Common myeloid progenitor, CD34-positive (primary cell): Measurements from ENCODE around the gene COMT.

Source experiments
- CTCF ChIA-PET: fragments of 350-600 bp; sonication (Branson Sonifier 250); formaldehyde crosslinking; loops from one replicate; lab custom pipeline; 2021; ENCODE audit warnings: antibody characterized with exemption; lab: Charles Lee
- POLR2A ChIA-PET: fragments of 350-600 bp; sonication (Branson Sonifier 250); formaldehyde crosslinking; loops from one replicate; lab custom pipeline; 2021; ENCODE audit warnings: antibody characterized with exemption; lab: Charles Lee
- DNase-seq, 3 donors: peaks; one replicate each; pipeline versions ENCODE4 v3.0.0 to v3.0.0-alpha.2; 2013
- H3K27ac ChIP-seq, 2 experiments: 1 replicate in 1 of 2; 2 replicates in 1 of 2; pipeline ENCODE4 v1.7.0; 2013; ENCODE audit warnings: inconsistent platforms in 2 of 2, low read length in 2 of 2, mild to moderate bottlenecking in 2 of 2, low read depth in 1 of 2, moderate library complexity in 1 of 2; ENCODE audit not compliant: severe bottlenecking in 2 of 2, insufficient read depth in 1 of 2, poor library complexity in 1 of 2
- H3K27me3 ChIP-seq, 5 experiments: replicated peaks in 2 of 5; 1 replicate in 3 of 5; 2 replicates in 2 of 5; pipeline versions ENCODE4 v1.6.1 to v1.7.0; 2013; ENCODE audit warnings: low read length in 4 of 5, mild to moderate bottlenecking in 2 of 5, moderate library complexity in 2 of 5, inconsistent platforms in 1 of 5; ENCODE audit not compliant: insufficient read depth in 5 of 5, control insufficient read depth in 4 of 5
- H3K36me3 ChIP-seq, 4 experiments: 1 replicate in 2 of 4; 2 replicates in 2 of 4; pipeline versions ENCODE4 v1.6.1 to v1.7.0; 2013; ENCODE audit warnings: low read length in 3 of 4, control low read depth in 1 of 4, mild to moderate bottlenecking in 1 of 4; ENCODE audit not compliant: control insufficient read depth in 4 of 4, insufficient read depth in 4 of 4
- H3K4me1 ChIP-seq, 4 experiments: 1 replicate in 3 of 4; 2 replicates in 1 of 4; pipeline versions ENCODE4 v1.6.1 to v1.7.1; 2013; ENCODE audit warnings: low read length in 3 of 4, mild to moderate bottlenecking in 3 of 4, control low read depth in 1 of 4, inconsistent platforms in 1 of 4, moderate library complexity in 1 of 4; ENCODE audit not compliant: control insufficient read depth in 4 of 4, insufficient read depth in 4 of 4; ENCODE audit errors: control extremely low read depth in 1 of 4
- H3K4me3 ChIP-seq, 7 experiments: 1 replicate in 4 of 7; 2 replicates in 3 of 7; pipeline versions ENCODE4 v1.5.1 to v1.7.0; 2013; ENCODE audit warnings: mild to moderate bottlenecking in 7 of 7, low read length in 6 of 7, moderate library complexity in 6 of 7, inconsistent platforms in 2 of 7, low read depth in 2 of 7, control low read depth in 1 of 7; ENCODE audit not compliant: insufficient read depth in 4 of 7, control insufficient read depth in 1 of 7; ENCODE audit errors: extremely low read depth in 1 of 7
- H3K9me3 ChIP-seq, 5 experiments: 1 replicate in 4 of 5; 2 replicates in 1 of 5; pipeline versions ENCODE4 v1.6.1 to v1.7.1; 2013; ENCODE audit warnings: low read length in 4 of 5, mild to moderate bottlenecking in 2 of 5, inconsistent platforms in 1 of 5, low read depth in 1 of 5, moderate library complexity in 1 of 5; ENCODE audit not compliant: control insufficient read depth in 4 of 5, insufficient read depth in 2 of 5; ENCODE audit errors: control extremely low read depth in 1 of 5
- WGBS: methylation state at CpG from one replicate; pipeline ENCODE4 v1.1.5; 2013; ENCODE audit not compliant: insufficient coverage; 5-methylcytosine and 5-hydroxymethylcytosine counted together

The COMT gene

DNA sequence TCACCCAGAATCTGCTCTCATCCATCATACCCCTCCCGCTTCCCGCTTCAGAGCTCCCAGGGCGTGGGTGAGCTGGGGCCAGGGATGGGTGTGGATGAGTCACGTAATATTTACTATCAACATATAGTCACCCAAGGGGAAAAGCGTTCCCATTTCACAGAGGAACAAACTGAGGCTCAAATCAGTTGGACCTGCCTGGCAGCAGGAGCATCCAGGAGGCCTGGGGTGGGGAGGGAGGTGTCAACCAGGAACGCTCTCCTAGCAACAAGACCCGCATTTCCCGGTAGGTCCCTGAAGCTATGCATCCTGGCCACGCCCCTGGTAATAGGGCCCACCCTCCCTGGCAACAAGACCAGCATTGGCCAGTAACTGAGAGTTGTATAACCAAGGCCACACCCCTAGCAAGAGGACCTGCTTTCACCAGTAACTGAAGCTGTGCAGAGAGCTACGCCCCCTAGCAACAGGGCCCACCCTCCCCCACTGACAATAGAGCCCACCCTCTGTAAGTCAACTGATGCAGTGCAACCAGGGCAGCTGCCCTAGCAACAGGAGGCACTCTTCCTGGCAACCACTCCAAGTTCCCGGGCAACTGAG, 32.8 kb downstream of the COMT start:
- Histone ChIP-seq H3K4me3 (peak overlapping the region in 1 of 7 experiments; percentile 39), H3K36me3 (peaks cover under 1 to 45% (median 14%) of the 10 kb centered on the region in 4 experiments), H3K9me3 (no peaks in the 10 kb centered on the region), H3K27ac (peak overlapping the region; percentile 77 to 85), H3K4me1 (peaks cover 0 to 63% (median 50%) of the 10 kb centered on the region in 4 experiments), H3K27me3 (no peaks in the 10 kb centered on the region)
- peak; percentile 85 to 96 (median 94) for DNase-seq
- POLR2A ChIA-PET: interaction anchor here (0.8 to 1.9 kb wide), 4 partner anchors 27 to 44 kb away, joined by 3 to 8 read pairs (median 3); no protein-coding TSS in a partner anchor
- 24% methylated on average over 6 of the region's 11 CpGs for WGBS
- CTCF ChIA-PET: interaction anchor here (1.4 to 15.9 kb wide), 6 partner anchors 11 to 50 kb away, joined by 3 to 384 read pairs (median 8); no protein-coding TSS in a partner anchor

DNA sequence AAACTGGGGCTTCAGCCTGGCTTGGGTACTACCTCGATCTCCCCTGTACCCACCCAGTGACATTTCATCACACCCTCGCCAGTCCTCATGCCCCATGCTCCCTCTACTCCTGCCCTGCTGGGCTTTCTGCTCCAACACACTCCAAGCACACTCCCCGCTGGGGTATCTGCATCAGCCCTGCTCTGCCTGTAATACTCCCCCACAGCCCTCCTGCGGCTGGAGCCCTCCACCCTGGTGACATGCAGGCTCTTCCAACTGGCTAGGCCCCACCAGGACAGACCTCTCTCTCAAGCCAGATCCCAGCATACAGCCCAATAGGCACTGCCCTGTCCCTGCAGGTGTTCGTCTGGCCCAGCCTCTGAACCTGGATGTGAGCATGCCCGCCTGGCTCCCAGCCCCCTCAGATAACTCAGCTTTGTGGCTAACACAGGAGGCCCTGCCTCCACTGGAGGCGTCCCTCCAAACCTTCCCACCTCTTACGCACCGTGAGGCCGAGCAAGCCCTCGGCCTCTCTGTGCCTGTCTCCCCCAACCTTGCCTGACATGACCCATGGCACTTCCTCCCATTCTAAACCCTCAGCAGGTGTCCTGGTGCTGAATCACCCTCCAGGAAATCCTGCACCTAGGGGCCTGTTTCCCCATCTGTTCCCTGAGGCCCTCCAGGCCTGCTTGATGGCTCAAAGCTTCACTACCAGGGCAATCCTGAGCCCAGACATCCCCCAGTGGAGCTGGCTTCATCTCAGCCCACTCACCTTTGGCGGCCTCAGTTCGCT, 33.5 kb downstream of the COMT start:
- no peaks in the 10 kb centered on the region for H3K27me3 ChIP-seq
- peak; percentile 85 to 97 (median 96) for DNase-seq
- no peaks in the 10 kb centered on the region for H3K9me3 ChIP-seq
- H3K4me1 ChIP-seq: peaks cover 0 to 63% (median 50%) of the 10 kb centered on the region in 4 experiments
- H3K27ac ChIP-seq: peak overlapping the region; percentile 77 to 85
- H3K36me3 ChIP-seq: peaks cover 0 to 46% (median 13%) of the 10 kb centered on the region in 4 experiments
- ChIA-PET POLR2A (interaction anchor here (0.6 to 1.9 kb wide), 6 partner anchors 11 to 43 kb away, joined by 3 to 8 read pairs (median 3); no protein-coding TSS in a partner anchor), CTCF (interaction anchor here (1.2 to 15.9 kb wide), 7 partner anchors 10 to 49 kb away, joined by 3 to 384 read pairs (median 6); no protein-coding TSS in a partner anchor)
- peak overlapping the region in 4 of 7 experiments; percentile 2 to 39 (median 32) for H3K4me3 ChIP-seq
- WGBS: 17% methylated on average over 11 of the region's 13 CpGs

DNA sequence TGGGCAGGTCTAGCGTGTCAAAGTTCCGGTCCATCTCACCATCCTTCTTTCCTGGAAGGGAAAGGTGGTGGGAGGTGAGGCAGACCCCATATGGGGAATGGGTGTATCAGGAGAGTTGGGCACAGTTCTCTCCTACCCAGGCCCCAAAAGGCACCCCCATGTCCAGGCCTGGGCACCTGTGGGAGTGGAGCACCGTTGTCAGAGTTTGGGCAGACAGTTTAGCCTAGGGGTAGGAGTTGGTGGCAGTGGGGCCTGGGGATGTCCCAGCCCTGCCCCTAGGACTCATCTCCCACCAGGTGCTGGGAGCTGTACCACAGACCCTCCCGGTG, 34.1 kb downstream of the COMT start:
- DNase-seq: no peak
- Histone ChIP-seq H3K4me3 (peak overlapping the region in 2 of 7 experiments; percentile 26 to 34), H3K27ac (peak overlapping the region; percentile 53 to 85), H3K27me3 (no peaks in the 10 kb centered on the region), H3K9me3 (no peaks in the 10 kb centered on the region), H3K4me1 (peaks cover 0 to 61% (median 49%) of the 10 kb centered on the region in 4 experiments), H3K36me3 (peaks cover 0 to 49% (median 14%) of the 10 kb centered on the region in 4 experiments)
- ChIA-PET CTCF (interaction anchor here (1.2 to 15.9 kb wide), 7 partner anchors 10 to 49 kb away, joined by 3 to 384 read pairs (median 6); no protein-coding TSS in a partner anchor), POLR2A (interaction anchor here (0.6 to 1.9 kb wide), 4 partner anchors 11 to 38 kb away, joined by 3 to 8 read pairs (median 4); no protein-coding TSS in a partner anchor)
- WGBS: 44% methylated on average over 3 of the region's 4 CpGs

DNA sequence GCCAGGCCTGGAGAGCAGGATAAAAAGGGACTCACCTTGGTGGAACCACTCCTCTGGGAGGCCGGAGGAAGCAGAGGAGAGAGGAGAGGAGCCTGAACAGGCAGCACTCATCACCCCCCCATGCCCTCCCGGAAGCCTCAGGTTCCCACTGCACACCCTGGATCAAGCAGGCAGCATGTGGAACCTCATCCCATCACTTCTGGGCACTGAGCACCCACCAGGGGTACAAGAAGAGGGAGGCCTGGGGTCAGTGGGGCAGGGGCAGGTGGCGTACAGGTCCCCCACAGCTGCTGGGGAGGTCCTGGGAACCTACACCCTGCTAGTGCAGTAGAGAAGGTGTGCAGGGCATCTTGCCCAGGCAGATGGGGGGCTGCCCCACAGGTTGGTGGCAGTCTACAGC, 35.1 kb downstream of the COMT start:
- H3K27me3 ChIP-seq: no peaks in the 10 kb centered on the region
- peaks cover 0 to 52% (median 10%) of the 10 kb centered on the region in 4 experiments for H3K36me3 ChIP-seq
- CTCF ChIA-PET: interaction anchor here (15.9 kb wide), 1 partner anchor 35 kb away, joined by 384 read pairs; no protein-coding TSS in a partner anchor
- H3K4me1 ChIP-seq: peaks cover 0 to 51% (median 39%) of the 10 kb centered on the region in 4 experiments
- no peak for DNase-seq
- no peak overlapping the region for H3K27ac ChIP-seq
- WGBS: 100% methylated on average over 1 of the region's 3 CpGs
- POLR2A ChIA-PET: no interaction called here
- no peak overlapping the region for H3K4me3 ChIP-seq
- no peaks in the 10 kb centered on the region for H3K9me3 ChIP-seq

DNA sequence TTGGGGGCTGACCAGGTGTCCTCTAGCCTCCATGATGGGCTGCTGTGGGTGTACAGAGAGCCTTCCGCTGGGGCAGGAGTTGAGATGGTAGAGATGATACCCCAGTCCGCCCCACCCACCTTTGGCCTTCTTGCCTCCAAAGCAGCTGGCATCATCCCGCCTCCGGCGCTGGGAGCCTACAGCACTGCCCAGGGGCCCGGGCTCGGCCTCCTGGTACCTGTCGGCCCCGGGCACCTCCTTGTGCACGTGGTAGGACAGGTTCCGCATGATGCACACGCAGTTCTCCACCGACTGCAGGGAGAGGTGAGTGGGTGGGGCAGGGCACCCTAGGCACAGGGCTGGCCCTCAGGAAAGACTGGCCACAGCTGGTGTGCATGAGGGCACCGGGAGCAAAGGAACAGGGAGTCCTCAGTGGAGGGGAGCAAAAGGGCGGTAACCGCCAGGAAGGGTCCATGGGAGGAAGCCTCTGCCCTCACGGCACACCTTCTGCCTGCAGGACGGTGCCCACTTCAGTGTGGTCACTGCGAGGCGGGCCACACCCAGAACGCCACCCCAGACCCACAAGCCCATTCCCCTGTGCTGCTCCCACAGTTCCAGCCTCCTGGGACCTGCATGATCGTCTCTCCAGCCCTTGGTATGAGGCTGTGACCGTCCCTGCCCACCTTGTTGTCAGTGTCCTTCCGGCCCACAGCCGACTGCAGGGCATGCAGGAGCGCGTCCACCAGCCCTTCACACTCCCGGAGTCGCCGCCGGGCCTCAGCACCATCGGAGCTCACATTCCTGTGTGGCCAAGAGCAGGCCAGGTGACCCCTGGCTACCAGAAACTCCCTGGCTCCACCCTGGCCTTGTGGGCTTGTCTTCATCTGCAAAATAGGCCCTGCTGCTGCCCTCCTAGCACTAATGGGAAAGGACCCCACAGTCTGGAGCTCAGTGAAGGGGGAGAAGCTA, 36.0 kb downstream of the COMT start:
- WGBS: 96% methylated on average over 26 of the region's 32 CpGs
- Histone ChIP-seq H3K4me1 (peaks cover 0 to 42% (median 35%) of the 10 kb centered on the region in 4 experiments), H3K27ac (no peak overlapping the region), H3K27me3 (no peaks in the 10 kb centered on the region), H3K4me3 (no peak overlapping the region), H3K36me3 (peaks cover 0 to 48% (median 10%) of the 10 kb centered on the region in 4 experiments), H3K9me3 (no peaks in the 10 kb centered on the region)
- no peak for DNase-seq
- ChIA-PET CTCF (interaction anchor here (1.0 to 15.9 kb wide), 6 partner anchors 8 to 38 kb away, joined by 3 to 384 read pairs (median 6); no protein-coding TSS in a partner anchor), POLR2A (interaction anchor here (1.0 to 1.1 kb wide), 2 partner anchors 21 to 36 kb away, joined by 3 read pairs; no protein-coding TSS in a partner anchor)

DNA sequence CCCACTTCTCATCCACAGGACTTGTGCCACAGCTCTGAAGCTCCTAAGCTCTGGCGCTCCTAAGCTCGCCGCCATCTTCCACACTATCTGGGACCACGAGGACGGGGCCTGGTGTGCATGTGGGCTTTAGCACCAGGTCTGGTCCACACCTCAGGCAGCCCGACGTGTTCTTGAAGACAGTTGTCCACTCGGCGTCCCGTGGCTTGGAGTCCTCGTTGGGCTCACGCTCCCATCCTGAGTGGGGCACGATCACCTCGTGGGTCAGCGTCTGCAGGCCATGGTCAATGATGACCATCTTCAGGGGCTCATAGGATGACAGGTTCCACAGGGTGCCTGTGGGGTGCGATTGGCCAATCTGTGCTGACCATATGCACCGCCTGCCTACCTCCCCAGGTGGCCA, 37.2 kb downstream of the COMT start:
- peaks cover 0 to 39% (median 30%) of the 10 kb centered on the region in 4 experiments for H3K4me1 ChIP-seq
- 98% methylated on average over 17 of the region's 17 CpGs for WGBS
- no peaks in the 10 kb centered on the region for H3K27me3 ChIP-seq
- no peak for DNase-seq
- ChIA-PET CTCF (interaction anchor here (1.0 to 3.4 kb wide), 4 partner anchors 12 to 37 kb away, joined by 3 to 9 read pairs (median 6); no protein-coding TSS in a partner anchor), POLR2A (interaction anchor here (1.0 kb wide), 1 partner anchor 20 kb away, joined by 3 read pairs; no protein-coding TSS in a partner anchor)
- H3K36me3 ChIP-seq: peaks cover 0 to 46% (median 10%) of the 10 kb centered on the region in 4 experiments
- H3K9me3 ChIP-seq: no peaks in the 10 kb centered on the region
- H3K27ac ChIP-seq: no peak overlapping the region
- no peak overlapping the region for H3K4me3 ChIP-seq
